HCT116 (cell line): ENCODE data around the gene CYP20A1. TPM values are rescaled to one million over a fixed set of nuclear protein-coding genes. Genes with fewer than 3 reads are reported as not detected.

Source experiments
- ATAC-seq: fragments of 200-7000 bp; cut with Tn5 transposase; 2 replicates; pipeline ENCODE4 v1.9.1; 2020; ENCODE audit warnings: mild to moderate bottlenecking, moderate library complexity
- BruUV-seq: library from RNA; stranded (reverse); fragments of 400-500 nt; replicated peaks from 2 replicates; lab custom pipeline; 2021; lab: Mats Ljungman, UMichigan
- CTCF ChIA-PET: fragments of 300-600 bp; sonication (Branson Sonifier 250); formaldehyde crosslinking; loops from one replicate; lab custom pipeline; 2021; ENCODE audit warnings: antibody characterized with exemption; lab: Charles Lee
- POLR2A ChIA-PET: fragments of 300-600, 350-600 bp; sonication (Branson Sonifier 250); formaldehyde crosslinking; loops from one replicate; lab custom pipeline; 2021; ENCODE audit warnings: antibody characterized with exemption; lab: Charles Lee
- RAD21 ChIA-PET, 2 experiments: fragments of 300-600 bp; sonication (Branson Sonifier 250); formaldehyde crosslinking; loops; one replicate each; lab custom pipeline; 2023; ENCODE audit warnings: low total read pairs in 2 of 2; ENCODE audit not compliant: uncharacterized antibody in 2 of 2, unreplicated experiment in 2 of 2, low non-redundant PET in 1 of 2; lab: Charles Lee
- DNase-seq: peaks from one replicate; pipeline ENCODE4 v3.0.0-alpha.2; 2010; ENCODE audit warnings: low read depth, low spot score
- H2AFZ ChIP-seq: fragments of 200-600 bp; shearing (Covaris generic), sonication (generic); 2 replicates; pipeline ENCODE4 v1.6.1; 2017; ENCODE audit warnings: low read depth, mixed run types, mixed read lengths, antibody characterized with exemption, low read length; ENCODE audit not compliant: poor library complexity, severe bottlenecking
- H3K27ac ChIP-seq: 2 replicates; pipeline ENCODE4 v1.5.1; 2012; ENCODE audit warnings: low read depth, low read length
- H3K27me3 ChIP-seq: fragments of 200-600 bp; sonication (generic); 2 replicates; pipeline ENCODE4 v1.6.1; 2016; ENCODE audit warnings: mixed run types, low read length, mixed read lengths; ENCODE audit not compliant: insufficient read depth
- H3K36me3 ChIP-seq, 2 experiments: fragments of 200-500 bp in 1 of 2; fragments of 200-600 bp in 1 of 2; sonication (Bioruptor generic) in 1 of 2; sonication (generic) in 1 of 2; 2 replicates each; pipeline versions ENCODE4 v1.5.1 to v1.6.1; 2014 to 2016; ENCODE audit warnings: low read length in 2 of 2, inconsistent platforms in 1 of 2, mixed read lengths in 1 of 2, mixed run types in 1 of 2; ENCODE audit not compliant: insufficient read depth in 2 of 2, control insufficient read depth in 1 of 2
- H3K4me1 ChIP-seq, 2 experiments: fragments of 200-600 bp in 1 of 2; sonication (generic) in 1 of 2; 2 replicates each; pipeline versions ENCODE4 v1.5.1 to v1.6.1; 2012 to 2017; ENCODE audit warnings: low read length in 2 of 2, inconsistent platforms in 1 of 2, mild to moderate bottlenecking in 1 of 2, mixed read lengths in 1 of 2, mixed run types in 1 of 2, moderate library complexity in 1 of 2; ENCODE audit not compliant: insufficient read depth in 2 of 2, control insufficient read depth in 1 of 2
- H3K4me2 ChIP-seq: fragments of 200-600 bp; sonication (generic); 2 replicates; pipeline ENCODE4 v1.6.1; 2017; ENCODE audit warnings: mixed run types, low read length, mixed read lengths
- H3K4me3 ChIP-seq, 2 experiments: fragments of 200-600 bp in 1 of 2; sonication (generic) in 1 of 2; replicated peaks in 1 of 2; 2 replicates each; pipeline ENCODE4 v1.5.1; 2011 to 2016; ENCODE audit warnings: low read length in 2 of 2, control low read depth in 1 of 2, low read depth in 1 of 2, mild to moderate bottlenecking in 1 of 2, mixed read lengths in 1 of 2, mixed run types in 1 of 2
- H3K79me2 ChIP-seq: fragments of 200-600 bp; sonication (generic); 2 replicates; pipeline ENCODE4 v1.6.1; 2017; ENCODE audit warnings: mild to moderate bottlenecking, mixed run types, low read length, moderate library complexity, mixed read lengths; ENCODE audit not compliant: insufficient read depth
- H3K9ac ChIP-seq: fragments of 200-600 bp; sonication (generic); 2 replicates; pipeline ENCODE4 v1.6.1; 2016; ENCODE audit warnings: low read length, mixed read lengths
- H3K9me2 ChIP-seq: fragments of 200-600 bp; sonication (generic), shearing (Covaris generic); 2 replicates; pipeline ENCODE4 v1.6.1; 2017; ENCODE audit warnings: mixed run types, mild to moderate bottlenecking, moderate library complexity; ENCODE audit not compliant: insufficient read depth
- H3K9me3 ChIP-seq, 2 experiments: fragments of 200-500 bp in 1 of 2; fragments of 200-600 bp in 1 of 2; sonication (Bioruptor generic) in 1 of 2; sonication (generic) in 1 of 2; 2 replicates each; pipeline ENCODE4 v1.6.1; 2014 to 2017; ENCODE audit warnings: low read length in 2 of 2, mixed read lengths in 2 of 2, inconsistent platforms in 1 of 2, low read depth in 1 of 2, mild to moderate bottlenecking in 1 of 2, mixed run types in 1 of 2, moderate library complexity in 1 of 2; ENCODE audit not compliant: control insufficient read depth in 1 of 2, insufficient read depth in 1 of 2
- H4K20me1 ChIP-seq: fragments of 200-600 bp; sonication (generic), shearing (Covaris generic); 2 replicates; pipeline ENCODE4 v1.6.1; 2017; ENCODE audit warnings: mixed run types, mild to moderate bottlenecking, moderate library complexity; ENCODE audit not compliant: insufficient read depth
- CBX3 ChIP-seq: IDR thresholded peaks from 2 replicates; pipeline ENCODE4 v1.6.1; 2012; ENCODE audit warnings: low read depth
- EGR1 ChIP-seq: IDR thresholded peaks from 2 replicates; pipeline ENCODE4 v1.6.1; 2012; ENCODE audit warnings: low read depth
- EZH2 ChIP-seq: fragments of 200-600 bp; sonication (generic); IDR thresholded peaks from 2 replicates; pipeline ENCODE4 v1.6.1; 2017; ENCODE audit warnings: antibody characterized with exemption, mixed run types
- EZH2phosphoT487 ChIP-seq: fragments of 200-600 bp; IDR thresholded peaks from 2 replicates; pipeline ENCODE4 v1.6.1; 2018; ENCODE audit warnings: antibody characterized with exemption, borderline replicate concordance
- FOSL1 ChIP-seq: IDR thresholded peaks from 2 replicates; pipeline ENCODE4 v1.6.1; 2012; ENCODE audit warnings: low read depth
- MAX ChIP-seq: IDR thresholded peaks from 2 replicates; pipeline ENCODE4 v1.6.1; 2012
- POLR2AphosphoS5 ChIP-seq: IDR thresholded peaks from 2 replicates; pipeline ENCODE4 v1.6.1; 2011; ENCODE audit warnings: mild to moderate bottlenecking, low read depth, low read length, moderate library complexity
- RAD21 ChIP-seq: IDR thresholded peaks from 2 replicates; pipeline ENCODE4 v1.6.1; 2012; ENCODE audit warnings: low read depth, mild to moderate bottlenecking
- REST ChIP-seq: IDR thresholded peaks from 2 replicates; pipeline ENCODE4 v1.6.1; 2012; ENCODE audit warnings: low read depth
- SIN3A ChIP-seq: IDR thresholded peaks from 2 replicates; pipeline ENCODE4 v1.6.1; 2012; ENCODE audit warnings: low read depth
- SP1 ChIP-seq: IDR thresholded peaks from 2 replicates; pipeline ENCODE4 v1.6.1; 2012; ENCODE audit warnings: low read depth
- SRF ChIP-seq: IDR thresholded peaks from 2 replicates; pipeline ENCODE4 v1.6.1; 2012; ENCODE audit warnings: low read depth
- ZFX ChIP-seq: fragments of 450-650 bp; IDR thresholded peaks from 2 replicates; pipeline ENCODE4 v1.6.1; 2017
- intact Hi-C: fragments of 100-400 bp; cut with micrococcal nuclease; formaldehyde crosslinking; loops from 2 replicates; pipeline ENCODE4 v1.10.0; 2022
- total RNA-seq: library from RNA; stranded (reverse); gene quantifications from one replicate; pipeline ENCODE4 v1.2.1, GENCODE V29; 2021; ENCODE audit not compliant: unreplicated experiment
- TF ChIP-seq, protein P1 (sequence below): IDR thresholded peaks from 2 replicates; pipeline ENCODE4 v1.6.1; 2012

The CYP20A1 gene
- total RNA-seq, 1 experiment from 2014 or later, result 10.0 TPM

DNA sequence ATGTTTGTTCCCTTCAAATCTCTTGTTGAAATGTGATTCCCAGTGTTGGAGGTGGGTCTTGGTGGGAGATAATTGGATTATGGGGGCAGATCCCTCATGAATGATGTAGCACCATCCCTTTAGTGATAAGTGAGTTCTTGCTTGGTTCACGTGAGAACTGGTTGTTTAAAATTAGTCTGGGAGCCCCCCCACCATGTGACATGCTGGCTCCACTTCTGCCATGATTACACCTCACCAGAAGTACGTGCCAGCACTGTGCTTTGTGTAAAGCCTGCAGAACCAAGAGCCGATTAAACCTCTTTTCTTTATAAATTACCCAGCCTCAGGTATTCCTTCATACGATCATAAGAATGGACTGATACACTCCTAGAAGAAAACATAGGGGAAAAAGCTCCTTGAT, 99.5 kb downstream of the CYP20A1 start:
- Histone ChIP-seq H3K27me3 (no peaks in the 10 kb centered on the region), H3K4me3 (no peak overlapping the region), H3K27ac (no peak overlapping the region), H4K20me1 (no peaks in the 10 kb centered on the region), H3K4me2 (no peak overlapping the region), H3K9me3 (no peaks in the 10 kb centered on the region), H3K9ac (no peak overlapping the region), H2AFZ (no peak overlapping the region), H3K79me2 (peaks cover 86% of the 10 kb centered on the region), H3K36me3 (no peaks in the 10 kb centered on the region), H3K9me2 (no peaks in the 10 kb centered on the region), H3K4me1 (0 out of 4 replicates have a peak, but pooled peaks cover 0 to 3% of the 10 kb centered on the region in 2 experiments)
- DNase-seq (no peak), ATAC-seq (no peak)
- RAD21 ChIA-PET, result no interaction called here
- POLR2A ChIA-PET, result no interaction called here
- TF ChIP-seq, protein P1, sequence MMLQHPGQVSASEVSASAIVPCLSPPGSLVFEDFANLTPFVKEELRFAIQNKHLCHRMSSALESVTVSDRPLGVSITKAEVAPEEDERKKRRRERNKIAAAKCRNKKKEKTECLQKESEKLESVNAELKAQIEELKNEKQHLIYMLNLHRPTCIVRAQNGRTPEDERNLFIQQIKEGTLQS, result no peak
- TF ChIP-seq MAX (no peak), RAD21 (no peak), EZH2phosphoT487 (no peak), SRF (no peak), SP1 (no peak), REST (no peak), EZH2 (no peak), SIN3A (no peak), POLR2AphosphoS5 (no peak), ZFX (no peak), FOSL1 (no peak), CBX3 (no peak), EGR1 (no peak)
- intact Hi-C loops, result no loop called here
- CTCF ChIA-PET, result no interaction called here
- BruUV-seq, result no TSS peak
